K562 (cell line): ENCODE results near the gene RABEPK. TPM values are rescaled to one million over a fixed set of nuclear protein-coding genes. Genes with fewer than 3 reads are reported as not detected.

Source experiments
- ARID2 ChIP-seq: fragments of 450-650 bp; IDR thresholded peaks from 2 replicates; pipeline ENCODE4 v1.6.1; 2017; ENCODE audit warnings: antibody characterized with exemption, mild to moderate bottlenecking
- ATF7 ChIP-seq: fragments of 450-650 bp; IDR thresholded peaks from 2 replicates; pipeline ENCODE4 v1.7.1; 2014; ENCODE audit warnings: mild to moderate bottlenecking, moderate library complexity
- BHLHE40 ChIP-seq: IDR thresholded peaks from 2 replicates; pipeline ENCODE4 v1.6.1; 2011; ENCODE audit warnings: low read length, improper control_type of control experiment
- CBFA2T2 ChIP-seq: fragments of 450-650 bp; conservative IDR thresholded peaks from 2 replicates; pipeline ENCODE4 v1.6.1; 2017; ENCODE audit warnings: mild to moderate bottlenecking
- CBX1 ChIP-seq: sonication (generic); IDR thresholded peaks from 2 replicates; pipeline ENCODE4 v1.6.1; 2016; ENCODE audit warnings: antibody characterized with exemption, low read depth, mild to moderate bottlenecking
- MED1 ChIP-seq: sonication (generic); formaldehyde crosslinking; IDR thresholded peaks from 2 replicates; pipeline ENCODE4 v1.8.1; 2023; ENCODE audit warnings: missing genetic modification reagents, borderline replicate concordance
- MEF2A ChIP-seq: IDR thresholded peaks from 2 replicates; pipeline ENCODE4 v1.6.1; 2011; ENCODE audit warnings: low read depth, mild to moderate bottlenecking, low read length, moderate library complexity; ENCODE audit not compliant: control insufficient read depth
- MLX ChIP-seq, 2 experiments: fragments of 450-650 bp in 1 of 2; sonication (generic) in 1 of 2; formaldehyde crosslinking; conservative IDR thresholded peaks; 2 replicates each; pipeline versions ENCODE4 v1.4.0 to v1.8.1; 2020 to 2022; ENCODE audit warnings: mild to moderate bottlenecking in 1 of 2, missing genetic modification reagents in 1 of 2
- MTA3 ChIP-seq: fragments of 450-650 bp; formaldehyde crosslinking; IDR thresholded peaks from 2 replicates; pipeline ENCODE4 v1.6.1; 2017; ENCODE audit warnings: mild to moderate bottlenecking, borderline replicate concordance
- MYC ChIP-seq, 2 experiments: fragments of 250-450 bp in 1 of 2; sonication (Bioruptor Pico) in 1 of 2; IDR thresholded peaks; 2 replicates each; pipeline versions ENCODE4 v1.5.1 to v1.6.1; 2012 to 2021; ENCODE audit warnings: low read depth in 2 of 2, borderline replicate concordance in 1 of 2, improper control_type of control experiment in 1 of 2, low read length in 1 of 2, mild to moderate bottlenecking in 1 of 2, moderate library complexity in 1 of 2
- NCOA2 ChIP-seq, 2 experiments: fragments of 450-650 bp; IDR thresholded peaks; 2 replicates each; pipeline ENCODE4 v1.6.1; 2018; ENCODE audit warnings: mild to moderate bottlenecking in 2 of 2, moderate library complexity in 1 of 2; ENCODE audit not compliant: partially characterized antibody in 2 of 2
- NFE2 ChIP-seq: IDR thresholded peaks from 2 replicates; pipeline ENCODE4 v1.6.1; 2014; ENCODE audit warnings: antibody characterized with exemption, low read depth
- NONO ChIP-seq, 2 experiments: fragments of 200-400 bp in 1 of 2; fragments of 450-650 bp in 1 of 2; formaldehyde crosslinking in 1 of 2; IDR thresholded peaks; 2 replicates each; pipeline ENCODE4 v1.6.1; 2017; ENCODE audit warnings: low read depth in 2 of 2, mild to moderate bottlenecking in 2 of 2, moderate library complexity in 2 of 2, low read length in 1 of 2
- OTX1 ChIP-seq: fragments of 450-650 bp; formaldehyde crosslinking; IDR thresholded peaks from 2 replicates; pipeline ENCODE4 v1.4.0; 2022; ENCODE audit warnings: mild to moderate bottlenecking
- PHF20 ChIP-seq: fragments of 450-650 bp; IDR thresholded peaks from 2 replicates; pipeline ENCODE4 v1.6.1; 2018; ENCODE audit not compliant: partially characterized antibody
- POU5F1 ChIP-seq: fragments of 150-350 bp; IDR thresholded peaks from 2 replicates; pipeline ENCODE4 v1.6.1; 2014; ENCODE audit warnings: borderline replicate concordance, low read length, low read depth, mild to moderate bottlenecking; ENCODE audit not compliant: partially characterized antibody
- RBBP5 ChIP-seq: fragments of 200-600 bp; sonication (generic); IDR thresholded peaks from 2 replicates; pipeline ENCODE4 v1.6.1; 2012; ENCODE audit warnings: borderline replicate concordance, mild to moderate bottlenecking, low read length, control low read depth, inconsistent platforms; ENCODE audit not compliant: insufficient read depth, poor library complexity, severe bottlenecking
- SIN3B ChIP-seq: fragments of 450-650 bp; IDR thresholded peaks from 2 replicates; pipeline ENCODE4 v1.6.1; 2017; ENCODE audit warnings: low read depth, mild to moderate bottlenecking, moderate library complexity
- SMARCC2 ChIP-seq: fragments of 450-650 bp; IDR thresholded peaks from 2 replicates; pipeline ENCODE4 v1.6.1; 2017; ENCODE audit warnings: antibody characterized with exemption, moderate library complexity, mild to moderate bottlenecking, low read depth
- TCF7L2 ChIP-seq: fragments of 150-350 bp; IDR thresholded peaks from 2 replicates; pipeline ENCODE4 v1.6.1; 2016; ENCODE audit warnings: low read depth, mild to moderate bottlenecking, low read length, moderate library complexity
- TOE1 ChIP-seq, 2 experiments: fragments of 450-650 bp in 1 of 2; sonication (generic) in 1 of 2; formaldehyde crosslinking in 1 of 2; IDR thresholded peaks; 2 replicates each; pipeline versions ENCODE4 v1.7.1 to v1.8.0; 2016 to 2022; ENCODE audit warnings: borderline replicate concordance in 2 of 2, mild to moderate bottlenecking in 2 of 2, antibody characterized with exemption in 1 of 2, inconsistent platforms in 1 of 2, low read depth in 1 of 2, missing genetic modification reagents in 1 of 2, moderate library complexity in 1 of 2
- ZNF24 ChIP-seq: fragments of 450-650 bp; IDR thresholded peaks from 2 replicates; pipeline ENCODE4 v1.6.1; 2016
- ZNF384 ChIP-seq: IDR thresholded peaks from 2 replicates; pipeline ENCODE4 v1.6.1; 2012; ENCODE audit warnings: low read depth, low read length, improper control_type of control experiment
- ZNF444 ChIP-seq: fragments of 250-450 bp; sonication (Bioruptor Pico); IDR thresholded peaks from 2 replicates; pipeline ENCODE4 v1.4.0; 2020; ENCODE audit warnings: mild to moderate bottlenecking, moderate library complexity
- polyA plus RNA-seq, 8 experiments: library from polyadenylated mRNA; depleted of rRNA in 4 of 8; stranded (reverse) in 5 of 8; unstranded in 3 of 8; fragments of >200 nt; fragmentation: Nextera tagmentation in 2 of 8; fragmentation: Illumina TruSeq in 1 of 8; extraction: Ambion mirVana in 2 of 8; extraction: Trizol in 1 of 8; gene quantifications; 2 replicates each; pipeline versions ENCODE4 v1.2.1 to v1.2.3, GENCODE V29; 2011 to 2014; ENCODE audit warnings: inconsistent platforms in 1 of 8, missing spikeins in 1 of 8
- total RNA-seq, 7 experiments: library from RNA; depleted of rRNA in 6 of 7; stranded (reverse); fragments of >200 nt in 6 of 7; fragmentation: Illumina TruSeq in 2 of 7; extraction: Trizol in 2 of 7; gene quantifications; 2 replicates each; pipeline versions ENCODE4 v1.2.1 to v1.2.3, GENCODE V29; 2011 to 2021; ENCODE audit warnings: low replicate concordance in 1 of 7
- TF ChIP-seq, protein P1 (sequence below), 2 experiments: IDR thresholded peaks; 2 replicates each; pipeline ENCODE4 v1.6.1; 2011; ENCODE audit warnings: borderline replicate concordance in 1 of 2, control low read depth in 1 of 2, low read depth in 1 of 2, low read length in 1 of 2, mild to moderate bottlenecking in 1 of 2, mixed read lengths in 1 of 2, moderate library complexity in 1 of 2; ENCODE audit not compliant: insufficient read depth in 1 of 2, insufficient read length in 1 of 2, poor library complexity in 1 of 2, severe bottlenecking in 1 of 2; ENCODE audit errors: extremely low read depth in 1 of 2

Gene RABEPK
- total and polyA plus RNA-seq, 9 of the 15 experiments (the other 6 are each of a cell fraction or from before 2014, with no cell fraction given): 38.3 to 113 (median 52.8) TPM

- TF ChIP-seq MYC (IDR thresholded peaks at IDR 0.05; ENCODE audit: low read depth, low read length) (peak; percentile 80; the same call in 1 of the 2 replicates), MYC (CRISPR knock-in tag; IDR thresholded peaks at IDR 0.05; ENCODE audit: borderline replicate concordance, low read depth) (no peak; the same call in 1 of the 2 replicates), NONO (IDR thresholded peaks at IDR 0.05; ENCODE audit: low read depth in 2 of 2, low read length in 1 of 2) (0 out of 4 replicates have a peak, but pooled peaks of 1 of the 2 experiments have one; percentile 23), ATF7 (peak; percentile 87), PHF20 (peak; percentile 78), TOE1 (IDR thresholded peaks at IDR 0.05; ENCODE audit: borderline replicate concordance) (peak; percentile 87; the same call in 1 of the 2 replicates), TOE1 (CRISPR knock-in tag; IDR thresholded peaks at IDR 0.05; ENCODE audit: borderline replicate concordance, low read depth) (no peak), BHLHE40 (peak; percentile 76), ARID2 (no peak), CBX1 (peak; percentile 94; the same call in 1 of the 2 replicates), TCF7L2 (peak; percentile 42; the same call in 1 of the 2 replicates), SMARCC2 (no peak), CBFA2T2 (no peak), NCOA2 (IDR thresholded peaks at IDR 0.05; ENCODE audit: partially characterized antibody in 2 of 2) (no peak), OTX1 (0 out of 2 replicates have a peak, but pooled peaks have one; percentile 50), NFE2 (peak; percentile 40; the same call in 1 of the 2 replicates), ZNF444 (CRISPR knock-in tag) (no peak), MED1 (CRISPR knock-in tag) (no peak), RBBP5 (peak; percentile 99), ZNF24 (peak; percentile 66; the same call in 1 of the 2 replicates), MEF2A (no peak), MTA3 (peak; percentile 99), ZNF384 (0 out of 2 replicates have a peak, but pooled peaks have one; percentile 21), SIN3B (peak; percentile 77), MLX (CRISPR knock-in tag; conservative IDR thresholded peaks at IDR 0.05) (0 out of 4 replicates have a peak, but pooled peaks of 1 of the 2 experiments have one; percentile 65), POU5F1 (peak; percentile 100)
- TF ChIP-seq, protein P1, sequence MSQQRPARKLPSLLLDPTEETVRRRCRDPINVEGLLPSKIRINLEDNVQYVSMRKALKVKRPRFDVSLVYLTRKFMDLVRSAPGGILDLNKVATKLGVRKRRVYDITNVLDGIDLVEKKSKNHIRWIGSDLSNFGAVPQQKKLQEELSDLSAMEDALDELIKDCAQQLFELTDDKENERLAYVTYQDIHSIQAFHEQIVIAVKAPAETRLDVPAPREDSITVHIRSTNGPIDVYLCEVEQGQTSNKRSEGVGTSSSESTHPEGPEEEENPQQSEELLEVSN (IDR thresholded peaks at IDR 0.05; ENCODE audit: borderline replicate concordance in 1 of 2, extremely low read depth in 1 of 2, insufficient read depth in 1 of 2, insufficient read length in 1 of 2, low read depth in 1 of 2, low read length in 1 of 2, poor library complexity in 1 of 2, severe bottlenecking in 1 of 2): peak in 1 of 2 experiments; percentile 45
These were observed 10.7 kb upstream of the RABEPK start, which contains the start of gene PPP6C (continued) for GRCh38 chr9:125189361-125190289.
